AG09319 (cell line): Measurements from ENCODE around the gene REPS1.

Experiments used
- DNase-seq: peaks from one replicate; pipeline ENCODE4 v3.0.0-alpha.2; 2010; ENCODE audit warnings: low read depth; ENCODE audit errors: extremely low read depth
- CTCF ChIP-seq: IDR thresholded peaks from 2 replicates; pipeline ENCODE4 v1.5.1; 2011; ENCODE audit warnings: low read depth, mild to moderate bottlenecking, inconsistent platforms, low read length, moderate library complexity

Gene REPS1

DNA sequence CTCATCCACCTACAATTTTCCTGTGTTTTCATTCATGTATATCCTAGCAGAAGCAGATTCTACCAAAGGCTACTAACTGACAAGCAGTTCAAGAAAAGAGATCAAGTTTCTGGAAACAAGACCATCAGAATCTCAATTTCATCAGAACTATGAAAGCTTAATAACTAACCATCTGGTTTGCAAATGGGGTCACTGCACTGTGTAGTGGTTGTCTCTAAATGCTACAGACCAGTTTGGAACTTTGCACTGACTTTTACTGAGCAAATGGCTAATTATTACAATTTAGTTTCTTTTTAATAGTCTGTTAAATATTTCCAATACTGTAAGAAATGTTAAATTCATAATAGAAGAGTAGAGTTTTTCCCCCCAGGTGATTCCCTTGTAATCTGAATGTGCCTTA is 64.5 kb downstream of the REPS1 start:
- no peak for TF ChIP-seq CTCF
- DNase-seq, result no peak

GRCh38 chr6:138920906-138921305 is 67.1 kb downstream of the REPS1 start:
- TF ChIP-seq CTCF, result no peak
- no peak for DNase-seq

DNA sequence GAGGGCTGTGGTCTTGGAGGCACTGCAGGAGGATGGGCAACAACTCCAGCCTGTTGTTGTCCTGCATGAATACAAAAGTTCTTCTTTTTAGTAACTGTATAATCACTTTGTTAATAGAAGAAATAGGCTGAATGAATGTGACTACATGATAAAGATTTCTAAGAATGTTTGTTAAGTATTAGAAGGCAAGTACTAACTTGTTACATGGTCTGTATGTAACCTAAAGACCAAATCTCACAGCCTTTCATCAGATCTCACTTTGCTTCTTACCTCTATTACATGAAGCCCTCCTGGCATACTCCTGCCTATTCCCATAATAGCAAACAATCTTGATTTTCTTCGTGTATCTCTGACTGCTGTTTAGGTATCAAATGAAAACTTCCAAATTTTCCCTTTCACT is 73.4 kb downstream of the REPS1 start:
- DNase-seq, result no peak
- TF ChIP-seq CTCF, result no peak

GRCh38 chr6:138912308-138912707 is 75.7 kb downstream of the REPS1 start:
- no peak for DNase-seq

DNA sequence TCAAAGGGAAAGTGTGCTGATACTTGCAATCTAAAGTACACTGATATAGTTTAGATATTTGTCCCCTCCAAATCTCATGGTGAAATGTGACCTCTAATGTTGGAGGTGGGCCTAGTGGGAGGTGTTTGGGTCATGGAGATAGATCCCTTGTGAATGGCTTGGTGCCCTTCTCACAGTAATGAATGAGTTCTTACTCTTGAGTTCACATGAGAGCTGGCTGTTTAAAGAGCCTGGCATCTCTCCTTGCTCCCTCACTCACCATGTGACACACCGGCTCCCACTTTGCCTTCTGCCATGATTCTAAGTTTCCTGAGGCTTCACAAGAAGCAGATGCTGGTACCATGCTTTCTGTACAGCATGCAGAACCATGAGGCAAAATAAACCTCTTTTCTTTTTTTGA is 78.1 kb downstream of the REPS1 start:
- no peak for DNase-seq
- no peak for TF ChIP-seq CTCF

More at GRCh38 chr6:138912308-138912707, 75.7 kb downstream of the REPS1 start:
- TF ChIP-seq CTCF, result no peak

GRCh38 chr6:138909511-138909910 is 78.5 kb downstream of the REPS1 start:
- TF ChIP-seq CTCF, result no peak
- DNase-seq, result no peak

DNA sequence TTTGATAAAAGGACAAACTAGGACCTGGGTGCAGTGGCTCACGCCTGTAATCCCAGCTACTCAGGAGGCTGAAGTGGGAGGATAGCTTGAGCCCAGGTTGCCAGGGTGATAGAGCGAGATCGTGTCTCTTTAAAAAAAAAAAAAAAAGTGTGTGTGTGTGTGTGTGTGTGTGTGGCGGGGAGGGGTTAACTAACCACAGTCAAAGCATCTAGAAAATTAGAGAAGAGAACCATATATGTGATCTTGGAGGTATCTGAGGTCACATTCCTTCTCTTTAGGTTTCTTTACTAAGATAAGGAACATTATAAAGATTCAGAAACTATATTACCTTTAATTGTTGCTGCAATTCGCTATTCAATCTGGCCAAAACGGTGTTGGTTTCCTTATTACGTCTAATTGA is 80.9 kb downstream of the REPS1 start:
- no peak for DNase-seq
- no peak for TF ChIP-seq CTCF
